ENCODE data around the gene DENND4C.

GRCh38 chr9:19408693-19409400 is 178.4 kb downstream of the DENND4C start, which contains the start of gene ACER2:
- TF ChIP-seq CTCF (conservative IDR thresholded peaks at IDR 0.05), result no peak
- no peak for TF ChIP-seq EZH2 (IDR thresholded peaks at IDR 0.05; ENCODE audit: low read depth)

All from PC-9 (cell line).